Testis (tissue), 2 donors: ENCODE results near the gene SDCCAG8.

Experiments used
- POLR2A ChIP-seq: fragments of 450-650 bp; IDR thresholded peaks from one replicate; pipeline ENCODE4 v1.6.1; 2017; ENCODE audit warnings: antibody characterized with exemption, mild to moderate bottlenecking, moderate library complexity
- TF ChIP-seq, protein P1 (sequence below), 3 experiments: fragments of 450-650 bp in 2 of 3; fragments of 200-600 bp in 1 of 3; sonication (generic) in 1 of 3; IDR thresholded peaks; one replicate each; pipeline ENCODE4 v1.5.1; 2016 to 2019; ENCODE audit warnings: antibody characterized with exemption in 3 of 3, mild to moderate bottlenecking in 2 of 3, moderate library complexity in 1 of 3

DNA sequence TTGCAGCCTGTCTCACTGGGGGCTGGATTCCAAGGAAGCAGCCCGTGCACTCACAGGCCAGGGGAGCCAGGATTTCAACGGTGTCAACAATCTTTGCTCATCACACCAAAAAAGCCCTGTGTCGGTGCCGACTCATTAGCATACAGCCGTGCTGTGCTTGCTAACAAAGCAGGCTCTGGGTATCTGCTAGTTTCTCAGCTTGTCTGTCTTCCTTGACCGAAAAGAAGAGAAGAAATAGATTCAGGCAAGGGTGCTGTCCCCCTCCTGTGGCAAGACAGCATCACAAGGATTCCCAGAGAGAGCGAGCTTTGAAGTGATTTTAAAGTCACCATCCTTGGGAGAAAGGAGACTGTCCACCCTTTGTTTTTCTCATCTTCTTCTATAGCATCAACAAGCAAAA is 214.7 kb downstream of the SDCCAG8 start:
- TF ChIP-seq, protein P1, sequence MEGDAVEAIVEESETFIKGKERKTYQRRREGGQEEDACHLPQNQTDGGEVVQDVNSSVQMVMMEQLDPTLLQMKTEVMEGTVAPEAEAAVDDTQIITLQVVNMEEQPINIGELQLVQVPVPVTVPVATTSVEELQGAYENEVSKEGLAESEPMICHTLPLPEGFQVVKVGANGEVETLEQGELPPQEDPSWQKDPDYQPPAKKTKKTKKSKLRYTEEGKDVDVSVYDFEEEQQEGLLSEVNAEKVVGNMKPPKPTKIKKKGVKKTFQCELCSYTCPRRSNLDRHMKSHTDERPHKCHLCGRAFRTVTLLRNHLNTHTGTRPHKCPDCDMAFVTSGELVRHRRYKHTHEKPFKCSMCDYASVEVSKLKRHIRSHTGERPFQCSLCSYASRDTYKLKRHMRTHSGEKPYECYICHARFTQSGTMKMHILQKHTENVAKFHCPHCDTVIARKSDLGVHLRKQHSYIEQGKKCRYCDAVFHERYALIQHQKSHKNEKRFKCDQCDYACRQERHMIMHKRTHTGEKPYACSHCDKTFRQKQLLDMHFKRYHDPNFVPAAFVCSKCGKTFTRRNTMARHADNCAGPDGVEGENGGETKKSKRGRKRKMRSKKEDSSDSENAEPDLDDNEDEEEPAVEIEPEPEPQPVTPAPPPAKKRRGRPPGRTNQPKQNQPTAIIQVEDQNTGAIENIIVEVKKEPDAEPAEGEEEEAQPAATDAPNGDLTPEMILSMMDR (IDR thresholded peaks at IDR 0.05), result no peak
- no peak for TF ChIP-seq POLR2A
